ENCODE data around the gene FAM168B. TPM values are rescaled to one million over a fixed set of nuclear protein-coding genes. Genes with fewer than 3 reads are reported as not detected.

FAM168B gene
- total RNA-seq, 4 donors from 2014 or later, result 77.7 to 88.7 (median 79.8) TPM

DNA sequence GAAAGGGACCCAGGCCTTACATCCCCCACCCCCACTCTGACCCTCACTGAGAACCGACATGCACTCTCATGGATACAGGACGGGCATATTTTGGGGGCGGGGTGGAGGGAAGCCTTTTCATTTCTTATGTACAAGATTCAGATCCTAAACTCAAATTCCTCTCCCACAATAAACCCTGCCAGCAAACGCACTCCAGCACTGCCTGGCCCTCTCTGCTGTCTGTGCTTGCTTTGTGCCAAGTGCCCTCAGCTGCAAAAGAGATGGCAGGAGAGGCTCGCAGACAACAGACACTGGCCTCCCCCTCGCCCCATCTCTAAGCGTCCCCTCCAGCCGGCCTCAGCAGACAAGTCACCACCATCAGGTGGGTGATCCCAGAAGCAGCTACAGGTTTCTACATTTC, 42.4 kb downstream of the FAM168B start:
- no peak for DNase-seq
- H3K4me3 ChIP-seq, result no peak overlapping the region
- H3K27me3 ChIP-seq, result no peaks in the 10 kb centered on the region
- intact Hi-C loops (cut with DNase I), result no loop called here
- 90 to 98% methylated on average over 6 to 8 of the region's 8 CpGs for WGBS, 2 donors
- no peaks in the 10 kb centered on the region for H3K9me3 ChIP-seq
- TF ChIP-seq, protein P1, sequence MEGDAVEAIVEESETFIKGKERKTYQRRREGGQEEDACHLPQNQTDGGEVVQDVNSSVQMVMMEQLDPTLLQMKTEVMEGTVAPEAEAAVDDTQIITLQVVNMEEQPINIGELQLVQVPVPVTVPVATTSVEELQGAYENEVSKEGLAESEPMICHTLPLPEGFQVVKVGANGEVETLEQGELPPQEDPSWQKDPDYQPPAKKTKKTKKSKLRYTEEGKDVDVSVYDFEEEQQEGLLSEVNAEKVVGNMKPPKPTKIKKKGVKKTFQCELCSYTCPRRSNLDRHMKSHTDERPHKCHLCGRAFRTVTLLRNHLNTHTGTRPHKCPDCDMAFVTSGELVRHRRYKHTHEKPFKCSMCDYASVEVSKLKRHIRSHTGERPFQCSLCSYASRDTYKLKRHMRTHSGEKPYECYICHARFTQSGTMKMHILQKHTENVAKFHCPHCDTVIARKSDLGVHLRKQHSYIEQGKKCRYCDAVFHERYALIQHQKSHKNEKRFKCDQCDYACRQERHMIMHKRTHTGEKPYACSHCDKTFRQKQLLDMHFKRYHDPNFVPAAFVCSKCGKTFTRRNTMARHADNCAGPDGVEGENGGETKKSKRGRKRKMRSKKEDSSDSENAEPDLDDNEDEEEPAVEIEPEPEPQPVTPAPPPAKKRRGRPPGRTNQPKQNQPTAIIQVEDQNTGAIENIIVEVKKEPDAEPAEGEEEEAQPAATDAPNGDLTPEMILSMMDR (IDR thresholded peaks at IDR 0.05), result no peak
- TF ChIP-seq POLR2A (IDR thresholded peaks at IDR 0.05), result no peak
- no peak overlapping the region for H3K27ac ChIP-seq
- H3K36me3 ChIP-seq, result peaks cover 33 to 100% (median 49%) of the 10 kb centered on the region in 3 donors
- peaks cover 0 to 7% (median 0%) of the 10 kb centered on the region in 3 donors for H3K4me1 ChIP-seq

DNA sequence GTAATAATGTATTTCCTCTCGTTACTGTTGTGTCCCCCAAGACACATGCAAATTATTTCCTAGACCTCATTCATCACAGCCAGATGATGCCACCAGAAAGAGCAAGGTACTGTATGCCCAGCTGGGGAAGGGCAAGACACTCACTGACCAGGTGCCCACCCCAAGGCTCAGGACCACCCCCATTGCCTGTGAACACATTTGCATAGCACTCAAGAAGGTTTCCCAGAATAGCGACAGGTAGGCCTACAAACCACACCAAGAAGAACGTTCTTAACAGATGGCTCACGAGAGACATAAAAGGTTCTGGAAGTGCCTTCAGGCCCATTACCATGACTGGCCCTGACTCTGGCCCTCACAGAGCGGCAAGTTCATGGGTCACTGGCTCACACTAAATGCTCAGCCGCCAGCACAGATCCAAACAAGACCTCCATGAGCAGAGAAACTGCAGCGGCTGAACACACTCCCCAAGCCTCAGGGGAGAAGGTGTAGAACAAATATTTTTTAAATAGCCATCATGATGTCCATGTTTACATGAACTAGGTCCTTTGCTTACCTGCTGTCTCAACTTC, 44.0 kb downstream of the FAM168B start:
- TF ChIP-seq POLR2A (IDR thresholded peaks at IDR 0.05), result no peak
- TF ChIP-seq, protein P1 (IDR thresholded peaks at IDR 0.05), result no peak
- no peak for DNase-seq
- Histone ChIP-seq H3K27ac (no peak overlapping the region), H3K36me3 (peaks cover 27 to 100% (median 34%) of the 10 kb centered on the region in 3 donors), H3K4me1 (no peaks in the 10 kb centered on the region), H3K9me3 (no peaks in the 10 kb centered on the region), H3K4me3 (no peak overlapping the region), H3K27me3 (no peaks in the 10 kb centered on the region)
- WGBS, 2 donors, result 80 to 86% methylated on average over 7 of the region's 7 CpGs
- intact Hi-C loops (cut with DNase I), result no loop called here

GRCh38 chr2:131048641-131049040, 44.6 kb downstream of the FAM168B start:
- intact Hi-C loops (cut with DNase I), result no loop called here
- Histone ChIP-seq H3K9me3 (no peaks in the 10 kb centered on the region), H3K27me3 (no peaks in the 10 kb centered on the region), H3K4me3 (no peak overlapping the region), H3K4me1 (no peaks in the 10 kb centered on the region), H3K36me3 (peaks cover 27 to 100% (median 29%) of the 10 kb centered on the region in 3 donors), H3K27ac (no peak overlapping the region)
- no peak for DNase-seq
- TF ChIP-seq POLR2A (IDR thresholded peaks at IDR 0.05), result no peak
- TF ChIP-seq, protein P1 (IDR thresholded peaks at IDR 0.05), result no peak
- 79 to 88% methylated on average over 4 to 6 of the region's 6 CpGs for WGBS, 2 donors

DNA sequence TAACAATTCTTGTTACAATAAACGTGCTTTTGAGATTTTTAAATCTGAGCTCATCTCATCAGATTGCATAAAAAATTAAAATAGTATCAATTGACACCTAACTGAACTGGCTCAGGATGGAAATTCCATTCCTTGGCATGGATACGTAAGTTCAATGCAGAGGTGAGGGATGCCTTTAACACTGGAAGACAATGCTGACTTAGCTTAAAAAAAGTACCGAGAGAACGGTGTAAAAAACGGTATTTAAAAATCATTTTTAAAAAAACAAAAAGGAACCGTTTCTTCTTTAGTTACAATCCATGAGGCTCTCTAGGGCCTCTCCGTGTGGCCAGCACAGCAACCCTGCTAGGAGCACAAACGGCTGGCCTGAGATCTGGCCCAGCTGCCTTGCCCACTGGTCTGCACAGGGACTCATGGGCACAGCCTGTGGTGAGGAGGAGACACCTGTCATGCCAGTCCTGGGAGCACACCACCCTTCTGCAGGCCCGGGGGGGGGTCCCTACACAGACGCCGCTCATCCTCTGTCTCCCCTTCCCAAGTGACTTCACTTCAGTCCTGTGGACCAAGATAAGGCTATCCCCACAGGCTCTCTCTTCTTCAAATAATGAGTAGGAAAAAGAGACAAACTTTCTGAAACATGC, 45.2 kb downstream of the FAM168B start:
- intact Hi-C loops (cut with DNase I), result no loop called here
- Histone ChIP-seq H3K27me3 (no peaks in the 10 kb centered on the region), H3K4me1 (no peaks in the 10 kb centered on the region), H3K27ac (no peak overlapping the region), H3K9me3 (no peaks in the 10 kb centered on the region), H3K4me3 (no peak overlapping the region), H3K36me3 (peaks cover 25 to 100% (median 27%) of the 10 kb centered on the region in 3 donors)
- TF ChIP-seq, protein P1 (IDR thresholded peaks at IDR 0.05), result no peak
- TF ChIP-seq POLR2A (IDR thresholded peaks at IDR 0.05), result no peak
- DNase-seq, result no peak
- WGBS, 2 donors, result 79 to 80% methylated on average over 11 of the region's 11 CpGs

GRCh38 chr2:131046918-131047652, 46.2 kb downstream of the FAM168B start:
- no peak for DNase-seq

More at GRCh38 chr2:131046918-131047652, 46.2 kb downstream of the FAM168B start:
- Histone ChIP-seq H3K4me3 (no peak overlapping the region), H3K27me3 (no peaks in the 10 kb centered on the region), H3K9me3 (no peaks in the 10 kb centered on the region), H3K27ac (no peak overlapping the region), H3K36me3 (peaks cover 16 to 98% (median 20%) of the 10 kb centered on the region in 3 donors), H3K4me1 (peaks cover 0 to 7% (median 0%) of the 10 kb centered on the region in 3 donors)
- intact Hi-C loops (cut with DNase I), result no loop called here
- 80 to 83% methylated on average over 10 of the region's 18 CpGs for WGBS, 2 donors
- no peak for TF ChIP-seq POLR2A (IDR thresholded peaks at IDR 0.05)
- TF ChIP-seq, protein P1 (IDR thresholded peaks at IDR 0.05), result no peak
